ENCODE data around the gene PTPRU. TPM values are rescaled to one million over a fixed set of nuclear protein-coding genes. Genes with fewer than 3 reads are reported as not detected.
A peak's percentile ranks its signal among the peaks of the same experiment; 100 is the strongest.

Gene PTPRU
- total RNA-seq, 1 donor from 2014 or later: 19.0 TPM

- Mint-ChIP-seq H3K4me3 (ENCODE audit: unreplicated experiment) (no peak overlapping the region), H3K27me3 (ENCODE audit: unreplicated experiment) (peaks cover 7% of the 10 kb centered on the region), H3K27ac (ENCODE audit: unreplicated experiment) (no peak overlapping the region)
Observed at GRCh38 chr1:29280409-29281131, 44.2 kb downstream of the PTPRU start.

DNA sequence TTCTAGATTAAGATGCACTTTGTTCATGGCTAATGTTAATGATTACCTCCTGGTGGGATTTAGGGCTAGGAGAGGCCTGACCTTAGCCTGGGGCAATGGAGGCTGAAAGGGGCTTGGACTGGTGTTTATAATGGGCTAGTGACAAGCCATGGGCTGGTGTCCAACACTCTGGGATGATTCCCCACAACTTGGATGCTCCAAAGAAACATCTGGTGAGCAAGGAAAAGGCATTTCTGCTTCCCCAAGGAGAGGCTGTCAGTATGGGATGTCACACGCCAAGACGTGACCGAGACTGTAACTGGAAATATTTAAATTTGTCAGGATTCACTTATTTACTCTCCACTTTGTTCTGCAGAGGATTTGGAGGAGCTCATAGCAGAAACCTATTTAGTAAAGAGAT, 45.2 kb downstream of the PTPRU start:
- DNase-seq (ENCODE audit: low spot score): no peak
- Mint-ChIP-seq H3K27ac (ENCODE audit: unreplicated experiment) (no peak overlapping the region), H3K9me3 (ENCODE audit: unreplicated experiment) (no peaks in the 10 kb centered on the region), H3K36me3 (ENCODE audit: low read depth, unreplicated experiment) (no peaks in the 10 kb centered on the region), H3K4me1 (ENCODE audit: unreplicated experiment) (peaks cover 6% of the 10 kb centered on the region), H3K4me3 (ENCODE audit: unreplicated experiment) (no peak overlapping the region), H3K27me3 (ENCODE audit: unreplicated experiment) (peaks cover 11% of the 10 kb centered on the region)
- TF ChIP-seq, protein P1, sequence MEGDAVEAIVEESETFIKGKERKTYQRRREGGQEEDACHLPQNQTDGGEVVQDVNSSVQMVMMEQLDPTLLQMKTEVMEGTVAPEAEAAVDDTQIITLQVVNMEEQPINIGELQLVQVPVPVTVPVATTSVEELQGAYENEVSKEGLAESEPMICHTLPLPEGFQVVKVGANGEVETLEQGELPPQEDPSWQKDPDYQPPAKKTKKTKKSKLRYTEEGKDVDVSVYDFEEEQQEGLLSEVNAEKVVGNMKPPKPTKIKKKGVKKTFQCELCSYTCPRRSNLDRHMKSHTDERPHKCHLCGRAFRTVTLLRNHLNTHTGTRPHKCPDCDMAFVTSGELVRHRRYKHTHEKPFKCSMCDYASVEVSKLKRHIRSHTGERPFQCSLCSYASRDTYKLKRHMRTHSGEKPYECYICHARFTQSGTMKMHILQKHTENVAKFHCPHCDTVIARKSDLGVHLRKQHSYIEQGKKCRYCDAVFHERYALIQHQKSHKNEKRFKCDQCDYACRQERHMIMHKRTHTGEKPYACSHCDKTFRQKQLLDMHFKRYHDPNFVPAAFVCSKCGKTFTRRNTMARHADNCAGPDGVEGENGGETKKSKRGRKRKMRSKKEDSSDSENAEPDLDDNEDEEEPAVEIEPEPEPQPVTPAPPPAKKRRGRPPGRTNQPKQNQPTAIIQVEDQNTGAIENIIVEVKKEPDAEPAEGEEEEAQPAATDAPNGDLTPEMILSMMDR (IDR thresholded peaks at IDR 0.05; ENCODE audit: unreplicated experiment): no peak

More at GRCh38 chr1:29280409-29281131, 44.2 kb downstream of the PTPRU start:
- Mint-ChIP-seq H3K4me1 (ENCODE audit: unreplicated experiment) (peaks cover 6% of the 10 kb centered on the region), H3K36me3 (ENCODE audit: low read depth, unreplicated experiment) (no peaks in the 10 kb centered on the region), H3K9me3 (ENCODE audit: unreplicated experiment) (no peaks in the 10 kb centered on the region)
- TF ChIP-seq, protein P1 (IDR thresholded peaks at IDR 0.05; ENCODE audit: unreplicated experiment): no peak
- no peak for DNase-seq (ENCODE audit: low spot score)

- no peaks in the 10 kb centered on the region for H3K9me3 Mint-ChIP-seq (ENCODE audit: unreplicated experiment)
- no peak overlapping the region for H3K27ac Mint-ChIP-seq (ENCODE audit: unreplicated experiment)
- H3K36me3 Mint-ChIP-seq (ENCODE audit: low read depth, unreplicated experiment): no peaks in the 10 kb centered on the region
- peaks cover 6% of the 10 kb centered on the region for H3K4me1 Mint-ChIP-seq (ENCODE audit: unreplicated experiment)
- H3K4me3 Mint-ChIP-seq (ENCODE audit: unreplicated experiment): no peak overlapping the region
- DNase-seq (ENCODE audit: low spot score): no peak
- TF ChIP-seq, protein P1 (IDR thresholded peaks at IDR 0.05; ENCODE audit: unreplicated experiment): no peak
- H3K27me3 Mint-ChIP-seq (ENCODE audit: unreplicated experiment): peaks cover 11% of the 10 kb centered on the region
Observed at GRCh38 chr1:29282135-29282923, 46.0 kb downstream of the PTPRU start.

DNA sequence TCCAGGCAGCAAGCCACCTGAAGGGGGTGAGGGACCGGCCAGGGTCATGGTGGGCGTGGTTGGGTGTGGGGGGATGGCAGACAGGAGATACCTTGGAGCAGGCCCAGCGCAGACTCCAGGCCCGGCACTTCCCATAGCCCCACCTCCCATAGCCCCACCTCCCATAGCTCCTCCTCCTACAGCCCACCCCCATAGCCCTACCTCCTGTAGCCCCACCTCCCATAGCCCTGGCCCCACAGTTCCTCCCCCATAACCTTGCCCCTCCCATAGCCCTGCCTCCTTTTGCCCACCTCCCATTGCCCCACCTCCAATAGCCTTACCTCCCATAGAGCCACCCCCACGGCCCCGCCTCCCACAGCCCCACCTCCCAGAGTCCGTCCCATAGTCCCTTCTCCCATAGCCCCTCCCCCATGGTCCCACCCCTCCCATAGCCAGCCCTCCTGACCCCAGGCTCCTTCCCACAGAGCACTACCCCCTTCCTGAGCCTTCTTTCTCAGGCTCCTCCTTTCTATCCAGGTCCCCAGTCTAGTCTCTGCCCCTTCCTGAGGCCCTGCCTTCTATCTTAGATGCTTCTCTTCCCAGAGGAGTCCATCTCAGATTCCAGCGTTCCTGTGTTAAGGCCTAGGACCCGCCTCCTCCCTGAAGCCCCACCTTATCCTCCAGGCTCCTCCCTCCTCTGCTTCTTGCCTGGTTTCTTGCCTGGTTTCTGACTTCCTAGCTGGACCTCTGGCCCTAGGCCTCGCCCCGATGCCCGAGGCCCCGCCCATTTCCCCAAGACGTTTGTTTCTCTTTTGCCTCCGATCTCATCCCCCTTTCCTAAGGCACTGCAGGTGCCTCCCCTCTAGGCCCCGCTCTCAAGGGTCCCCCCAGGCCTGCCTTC, 46.8 kb downstream of the PTPRU start:
- H3K27me3 Mint-ChIP-seq (ENCODE audit: unreplicated experiment): peaks cover 11% of the 10 kb centered on the region
- H3K27ac Mint-ChIP-seq (ENCODE audit: unreplicated experiment): peak overlapping the region; percentile 74
- DNase-seq (ENCODE audit: low spot score): peak; percentile 86
- H3K4me1 Mint-ChIP-seq (ENCODE audit: unreplicated experiment): peaks cover 6% of the 10 kb centered on the region
- TF ChIP-seq, protein P1 (IDR thresholded peaks at IDR 0.05; ENCODE audit: unreplicated experiment): no peak
- no peaks in the 10 kb centered on the region for H3K9me3 Mint-ChIP-seq (ENCODE audit: unreplicated experiment)
- H3K4me3 Mint-ChIP-seq (ENCODE audit: unreplicated experiment): peak overlapping the region; percentile 78
- H3K36me3 Mint-ChIP-seq (ENCODE audit: low read depth, unreplicated experiment): peaks cover 3% of the 10 kb centered on the region

Data from endothelial cell (in vitro differentiated cells).